Immature natural killer cell (primary cell): ENCODE data around the gene UNK. TPM values are rescaled to one million over a fixed set of nuclear protein-coding genes. Genes with fewer than 3 reads are reported as not detected.
A peak's percentile ranks its signal among the peaks of the same experiment; 100 is the strongest.

Experiments
- DNase-seq, 3 donors: peaks; one replicate each; pipeline ENCODE4 v3.0.0; 2022; ENCODE audit warnings: mixed read lengths in 1 of 3
- H3K27ac Mint-ChIP-seq, 6 donors: one replicate each; pipeline ENCODE4 v1.8.0; 2020; ENCODE audit warnings: mixed read lengths in 6 of 6, mild to moderate bottlenecking in 5 of 6, inconsistent platforms in 4 of 6, moderate library complexity in 3 of 6
- H3K27me3 Mint-ChIP-seq, 3 donors: one replicate each; pipeline ENCODE4 v1.8.0; 2020 to 2021; ENCODE audit warnings: low read depth in 3 of 3, mild to moderate bottlenecking in 3 of 3, mixed read lengths in 3 of 3, moderate library complexity in 3 of 3, inconsistent platforms in 1 of 3
- H3K36me3 Mint-ChIP-seq, 3 donors: one replicate each; pipeline ENCODE4 v1.8.0; 2020; ENCODE audit warnings: mixed read lengths in 3 of 3, inconsistent platforms in 2 of 3, mild to moderate bottlenecking in 2 of 3
- H3K4me1 Mint-ChIP-seq, 2 donors: one replicate each; pipeline ENCODE4 v1.8.0; 2020; ENCODE audit warnings: inconsistent platforms in 2 of 2, mild to moderate bottlenecking in 2 of 2, mixed read lengths in 2 of 2, moderate library complexity in 1 of 2
- H3K4me3 Mint-ChIP-seq, 5 donors: one replicate each; pipeline ENCODE4 v1.8.0; 2020; ENCODE audit warnings: mild to moderate bottlenecking in 5 of 5, mixed read lengths in 5 of 5, inconsistent platforms in 3 of 5, moderate library complexity in 3 of 5
- H3K9me3 Mint-ChIP-seq, 6 donors: one replicate each; pipeline ENCODE4 v1.8.0; 2020; ENCODE audit warnings: mild to moderate bottlenecking in 6 of 6, mixed read lengths in 6 of 6, inconsistent platforms in 4 of 6, moderate library complexity in 3 of 6
- polyA plus RNA-seq, 3 donors: library from polyadenylated mRNA; unstranded; fragments of 300-500 nt; fragmentation: Illumina TruSeq; gene quantifications; one replicate each; pipeline ENCODE4 v1.2.3, GENCODE V29; 2021

UNK gene
- polyA plus RNA-seq, 3 donors from 2014 or later = 26.0 to 48.4 (median 34.4) TPM

DNA sequence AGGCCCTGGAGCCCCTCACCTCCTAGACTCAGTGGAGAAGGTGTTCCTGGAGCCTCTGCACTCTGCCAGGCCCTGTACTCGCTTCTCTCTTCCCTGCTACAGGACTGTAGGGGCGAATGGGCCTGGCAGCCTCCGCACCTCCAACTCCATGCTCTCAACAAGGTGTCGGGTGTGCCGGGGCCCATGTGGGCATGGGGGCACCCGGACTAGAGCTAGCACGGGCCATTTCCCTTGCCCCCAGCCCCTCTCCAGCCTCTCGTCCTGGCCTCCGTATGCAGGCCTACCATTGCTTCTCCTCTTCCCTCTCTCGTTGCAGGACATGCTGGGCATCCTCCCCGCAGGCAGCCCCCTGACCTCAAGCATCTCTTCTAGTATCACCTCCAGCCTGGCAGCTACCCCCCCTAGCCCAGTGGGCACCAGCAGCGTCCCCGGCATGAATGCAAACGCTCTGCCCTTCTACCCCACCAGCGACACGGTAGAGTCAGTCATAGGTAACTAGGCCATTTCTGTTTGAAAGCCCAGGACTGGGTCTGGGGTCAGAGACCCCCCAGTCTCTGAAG, 33.8 kb downstream of the UNK start:
- Mint-ChIP-seq H3K4me1 (peaks cover 0 to 6% of the 10 kb centered on the region in 2 donors), H3K27ac (peak overlapping the region in 3 of 6 donors; percentile 3 to 44 (median 40)), H3K4me3 (no peak overlapping the region), H3K9me3 (no peaks in the 10 kb centered on the region), H3K36me3 (peaks cover 6 to 18% (median 10%) of the 10 kb centered on the region in 3 donors), H3K27me3 (peaks cover 2 to 4% (median 3%) of the 10 kb centered on the region in 3 donors)
- DNase-seq = no peak

DNA sequence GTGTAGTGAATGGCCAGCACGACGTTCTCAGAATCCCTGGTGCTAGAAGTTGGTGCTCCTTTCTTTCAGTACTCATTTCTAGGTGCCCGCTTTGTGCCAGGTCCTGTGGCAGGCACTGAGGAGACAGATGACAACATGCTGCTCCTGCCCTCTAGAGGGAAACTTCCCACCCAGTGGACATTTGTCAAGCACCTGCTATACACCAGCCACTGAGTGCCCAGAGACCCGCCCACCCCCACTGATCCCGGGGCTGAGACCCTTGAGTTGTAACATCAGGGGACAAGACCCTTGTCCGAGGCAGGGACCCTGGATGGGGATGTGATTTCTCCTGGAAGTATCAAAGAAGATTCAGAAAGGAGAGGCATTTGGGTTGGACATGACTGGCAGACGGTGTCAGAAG, 34.5 kb downstream of the UNK start:
- Mint-ChIP-seq H3K9me3 (no peaks in the 10 kb centered on the region), H3K27ac (peak overlapping the region in 2 of 6 donors; percentile 52 to 65), H3K4me3 (no peak overlapping the region), H3K27me3 (peaks cover 3 to 4% (median 4%) of the 10 kb centered on the region in 3 donors), H3K36me3 (peaks cover 6 to 18% (median 10%) of the 10 kb centered on the region in 3 donors), H3K4me1 (peaks cover 0 to 6% of the 10 kb centered on the region in 2 donors)
- DNase-seq = no peak

DNA sequence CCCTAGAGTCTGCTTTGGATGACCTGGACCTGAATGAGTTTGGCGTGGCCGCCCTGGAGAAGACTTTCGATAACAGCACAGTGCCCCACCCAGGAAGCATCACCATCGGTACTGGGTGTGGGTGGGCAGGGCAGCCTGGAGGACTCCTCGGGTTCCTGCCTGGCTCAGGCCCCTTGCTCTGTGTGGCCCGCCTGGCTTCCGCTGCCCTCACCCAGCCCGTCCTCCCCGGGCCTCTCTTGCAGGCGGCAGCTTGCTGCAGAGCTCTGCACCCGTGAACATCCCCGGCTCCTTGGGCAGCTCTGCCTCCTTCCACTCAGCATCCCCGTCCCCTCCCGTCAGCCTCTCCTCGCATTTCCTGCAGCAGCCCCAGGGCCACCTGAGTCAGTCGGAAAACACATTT, 35.1 kb downstream of the UNK start:
- Mint-ChIP-seq H3K4me3 (no peak overlapping the region), H3K9me3 (no peaks in the 10 kb centered on the region), H3K36me3 (peaks cover 6 to 18% (median 10%) of the 10 kb centered on the region in 3 donors)

DNA sequence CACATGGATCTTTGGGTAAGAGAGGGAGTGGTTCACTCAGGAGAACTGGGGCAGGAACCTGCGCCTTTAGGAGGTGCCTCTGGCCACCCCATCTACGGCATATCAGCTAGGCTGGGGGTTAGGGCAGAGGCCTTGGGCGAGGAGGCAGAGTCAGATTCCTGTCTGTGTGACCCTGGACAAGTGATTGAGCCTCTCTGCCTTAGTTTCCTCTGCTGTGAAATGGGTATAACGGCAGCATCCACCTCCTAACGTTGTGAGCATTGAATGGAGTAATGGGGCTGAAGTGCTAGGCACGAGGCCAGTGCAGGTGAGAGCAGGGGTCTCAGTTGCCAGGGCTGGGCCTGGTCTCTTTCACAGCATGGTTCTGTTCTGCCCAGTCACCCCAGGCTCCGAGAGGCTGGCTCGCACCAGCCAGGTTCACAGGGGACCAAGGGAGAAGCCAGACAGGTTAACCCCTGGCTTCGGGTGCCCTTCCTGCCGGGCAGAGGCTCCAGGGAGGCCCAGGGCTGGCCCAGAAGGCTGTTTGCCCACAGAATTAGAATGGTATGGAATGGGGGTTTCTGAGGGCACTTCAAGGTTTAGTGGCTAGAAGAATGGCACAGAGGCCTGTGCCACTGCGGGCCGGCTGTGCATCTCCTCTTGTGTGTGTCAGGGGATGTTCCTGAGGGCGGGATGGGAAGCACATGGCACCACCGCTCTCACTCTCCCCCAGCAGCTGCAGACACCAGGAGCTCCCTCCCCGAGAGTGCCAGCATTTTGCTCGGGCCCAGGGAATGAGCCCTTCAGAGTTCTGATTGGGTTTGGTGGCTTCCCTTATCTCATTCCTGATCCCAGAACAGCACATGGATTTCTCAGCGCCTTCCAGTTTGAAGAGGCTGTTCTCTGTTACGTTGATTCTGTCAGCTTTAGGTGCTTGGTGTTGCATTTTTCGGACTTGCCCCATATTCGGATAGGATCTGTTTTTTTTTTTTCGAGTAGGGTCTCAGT, 35.8 kb downstream of the UNK start:
- Mint-ChIP-seq H3K36me3 (peaks cover 6 to 18% (median 10%) of the 10 kb centered on the region in 3 donors), H3K9me3 (no peaks in the 10 kb centered on the region), H3K27me3 (peaks cover 3 to 6% (median 4%) of the 10 kb centered on the region in 3 donors), H3K4me1 (peaks cover 0 to 6% of the 10 kb centered on the region in 2 donors), H3K27ac (peak overlapping the region in 3 of 6 donors; percentile 67 to 77 (median 72)), H3K4me3 (no peak overlapping the region)
- no peak for DNase-seq

More for the DNA sequence above, 35.1 kb downstream of the UNK start:
- no peak for DNase-seq
- H3K4me1 Mint-ChIP-seq = peaks cover 0 to 6% of the 10 kb centered on the region in 2 donors
- peaks cover 3 to 4% (median 4%) of the 10 kb centered on the region in 3 donors for H3K27me3 Mint-ChIP-seq
- H3K27ac Mint-ChIP-seq = peak overlapping the region in 1 of 6 donors; percentile 65

DNA sequence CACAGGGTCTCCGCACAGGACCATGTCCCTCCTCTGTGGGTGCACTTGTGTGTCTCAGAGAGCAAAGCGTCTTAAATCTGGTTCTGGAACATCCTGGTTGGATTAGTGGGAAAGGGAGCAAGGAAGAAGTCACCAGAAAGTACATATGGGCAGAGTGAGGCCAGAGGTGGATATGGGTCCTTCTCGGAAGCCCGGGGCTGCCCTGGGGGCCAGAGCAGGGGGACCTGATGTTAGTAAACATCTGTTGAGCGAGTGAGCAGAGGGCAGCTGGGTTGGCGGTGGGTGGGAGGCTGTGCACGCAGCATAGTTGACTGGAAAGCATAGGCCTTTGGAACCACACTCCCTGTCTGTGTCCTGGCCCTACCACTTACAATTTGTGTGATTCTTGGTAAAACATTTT, 36.9 kb downstream of the UNK start:
- H3K4me1 Mint-ChIP-seq = peaks cover 3 to 6% of the 10 kb centered on the region in 2 donors

DNA sequence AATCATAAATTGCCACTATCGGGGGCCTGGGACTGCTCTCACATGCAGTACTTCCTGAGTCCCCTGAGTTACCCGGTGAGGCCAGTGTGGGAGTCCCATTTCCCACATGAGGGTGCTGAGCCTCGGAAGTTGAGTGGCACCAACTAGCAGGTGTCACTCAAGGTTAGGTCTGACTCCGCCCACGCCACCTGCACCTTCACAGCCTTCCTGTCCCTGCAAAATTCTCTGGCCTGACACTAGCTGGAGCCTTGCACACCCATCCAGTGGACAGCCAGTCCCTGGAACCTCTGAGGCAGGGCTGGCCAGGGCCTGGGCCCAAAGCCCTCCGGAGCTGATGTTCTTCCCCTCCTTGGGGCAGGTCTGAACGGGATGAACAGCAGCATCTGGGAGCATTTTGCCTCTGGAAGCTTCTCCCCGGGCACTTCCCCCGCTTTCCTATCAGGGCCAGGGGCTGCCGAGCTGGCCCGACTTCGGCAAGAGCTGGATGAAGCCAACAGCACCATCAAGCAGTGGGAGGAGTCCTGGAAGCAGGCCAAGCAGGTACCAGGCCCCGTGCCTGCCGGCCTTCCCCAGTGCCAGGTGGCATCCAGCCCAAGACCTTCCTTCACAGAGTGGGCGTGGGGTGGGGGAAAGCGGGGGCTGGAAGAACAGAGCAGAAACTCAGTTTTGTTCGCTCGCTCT, 37.7 kb downstream of the UNK start:
- no peak for DNase-seq
- peaks cover 6 to 15% (median 10%) of the 10 kb centered on the region in 3 donors for H3K36me3 Mint-ChIP-seq
- H3K27me3 Mint-ChIP-seq = peaks cover 3 to 9% (median 4%) of the 10 kb centered on the region in 3 donors
- H3K4me1 Mint-ChIP-seq = peaks cover 8 to 13% of the 10 kb centered on the region in 2 donors
- H3K4me3 Mint-ChIP-seq = no peak overlapping the region
- no peaks in the 10 kb centered on the region for H3K9me3 Mint-ChIP-seq
- peak overlapping the region in 3 of 6 donors; percentile 68 to 87 (median 80) for H3K27ac Mint-ChIP-seq

More for the DNA sequence above, 36.9 kb downstream of the UNK start:
- Mint-ChIP-seq H3K4me3 (no peak overlapping the region), H3K27ac (peak overlapping the region in 4 of 6 donors; percentile 30 to 80 (median 74)), H3K9me3 (no peaks in the 10 kb centered on the region), H3K36me3 (peaks cover 6 to 15% (median 10%) of the 10 kb centered on the region in 3 donors), H3K27me3 (peaks cover 3 to 7% (median 4%) of the 10 kb centered on the region in 3 donors)
- DNase-seq = no peak

DNA sequence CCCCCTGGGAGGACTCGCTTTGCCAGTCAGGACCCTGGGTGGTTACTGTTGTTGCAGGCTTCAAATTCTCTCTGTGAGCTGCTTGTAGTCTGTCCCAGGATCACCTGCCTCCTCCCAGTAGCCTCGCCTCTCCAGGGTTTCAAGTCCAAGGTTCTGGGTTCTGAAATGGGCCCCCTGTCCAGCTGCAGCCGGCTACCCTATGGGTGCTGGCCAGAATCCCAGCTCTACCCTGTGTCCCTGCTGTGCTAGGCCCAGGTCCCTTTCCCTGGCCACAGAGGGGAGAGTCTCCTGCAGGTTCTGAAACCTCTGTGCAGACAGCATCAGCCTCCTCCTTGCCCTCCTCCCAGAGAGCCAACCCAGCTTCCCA, 38.2 kb downstream of the UNK start:
- Mint-ChIP-seq H3K36me3 (peaks cover 6 to 15% (median 10%) of the 10 kb centered on the region in 3 donors), H3K4me3 (no peak overlapping the region), H3K27ac (no peak overlapping the region), H3K27me3 (peaks cover 3 to 12% (median 4%) of the 10 kb centered on the region in 3 donors), H3K9me3 (no peaks in the 10 kb centered on the region), H3K4me1 (peaks cover 11 to 13% of the 10 kb centered on the region in 2 donors)
- DNase-seq = no peak

DNA sequence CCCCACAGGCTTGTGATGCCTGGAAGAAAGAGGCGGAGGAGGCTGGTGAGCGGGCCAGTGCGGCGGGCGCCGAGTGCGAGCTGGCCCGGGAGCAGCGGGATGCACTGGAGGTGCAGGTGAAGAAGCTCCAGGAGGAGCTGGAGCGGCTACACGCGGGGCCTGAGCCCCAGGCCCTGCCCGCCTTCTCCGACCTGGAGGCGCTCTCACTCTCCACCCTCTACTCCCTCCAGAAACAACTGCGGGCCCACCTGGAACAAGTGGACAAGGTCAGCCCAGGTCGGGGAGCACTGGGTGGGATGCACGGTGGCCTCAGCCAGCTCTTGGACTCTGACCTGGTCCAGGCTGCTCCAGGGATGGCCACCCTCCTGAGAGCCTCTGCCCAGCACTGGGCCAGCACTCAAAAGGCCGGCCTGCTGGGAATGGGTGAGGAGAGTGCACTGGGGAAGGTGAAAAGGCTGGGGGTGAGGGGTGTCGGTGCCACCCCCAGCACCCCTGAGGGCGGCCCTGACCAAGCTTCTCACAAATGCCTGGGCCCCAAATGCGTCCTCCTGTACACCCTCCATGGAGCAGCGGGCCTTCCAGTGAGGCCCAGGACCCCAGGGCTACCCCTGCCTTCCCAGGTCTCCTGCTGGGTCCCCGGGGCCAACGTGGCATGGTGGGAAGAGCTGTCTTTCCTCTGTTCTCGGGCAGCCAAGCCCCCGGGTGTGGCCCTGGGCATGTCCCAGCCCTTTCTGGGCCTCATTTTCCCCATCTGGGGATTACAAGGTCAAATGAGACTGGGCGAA, 38.8 kb downstream of the UNK start:
- Mint-ChIP-seq H3K36me3 (peaks cover 6 to 15% (median 10%) of the 10 kb centered on the region in 3 donors), H3K4me3 (no peak overlapping the region), H3K27me3 (peaks cover 3 to 17% (median 4%) of the 10 kb centered on the region in 3 donors), H3K9me3 (no peaks in the 10 kb centered on the region), H3K4me1 (peaks cover 17 to 19% of the 10 kb centered on the region in 2 donors), H3K27ac (no peak overlapping the region)
- DNase-seq = no peak

DNA sequence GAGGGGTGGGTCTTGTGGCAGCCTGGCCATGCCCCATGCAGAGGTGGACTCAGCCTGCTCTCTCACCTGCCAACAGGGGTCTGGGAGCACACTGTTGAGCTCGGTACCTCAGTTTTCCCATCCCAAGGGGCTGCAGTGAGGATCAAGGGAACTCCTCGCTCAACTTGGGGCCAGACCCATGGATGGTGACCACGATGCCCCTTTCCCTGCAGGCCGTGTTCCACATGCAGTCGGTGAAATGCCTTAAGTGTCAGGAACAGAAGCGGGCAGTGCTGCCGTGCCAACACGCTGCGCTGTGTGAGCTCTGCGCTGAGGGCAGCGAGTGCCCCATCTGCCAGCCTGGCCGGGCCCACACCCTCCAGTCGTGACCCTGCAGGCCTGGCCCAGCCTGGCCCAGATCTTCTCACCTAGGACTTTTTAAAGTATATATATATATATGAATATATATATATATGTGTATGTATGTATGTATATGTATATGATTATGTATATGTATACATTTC, 39.5 kb downstream of the UNK start:
- no peak for DNase-seq
- H3K4me1 Mint-ChIP-seq = peaks cover 17 to 20% of the 10 kb centered on the region in 2 donors
- H3K27ac Mint-ChIP-seq = peak overlapping the region in 2 of 6 donors; percentile 34 to 42
- no peaks in the 10 kb centered on the region for H3K9me3 Mint-ChIP-seq
- peaks cover 4 to 8% (median 4%) of the 10 kb centered on the region in 3 donors for H3K36me3 Mint-ChIP-seq
- peaks cover 3 to 17% (median 4%) of the 10 kb centered on the region in 3 donors for H3K27me3 Mint-ChIP-seq
- no peak overlapping the region for H3K4me3 Mint-ChIP-seq

DNA sequence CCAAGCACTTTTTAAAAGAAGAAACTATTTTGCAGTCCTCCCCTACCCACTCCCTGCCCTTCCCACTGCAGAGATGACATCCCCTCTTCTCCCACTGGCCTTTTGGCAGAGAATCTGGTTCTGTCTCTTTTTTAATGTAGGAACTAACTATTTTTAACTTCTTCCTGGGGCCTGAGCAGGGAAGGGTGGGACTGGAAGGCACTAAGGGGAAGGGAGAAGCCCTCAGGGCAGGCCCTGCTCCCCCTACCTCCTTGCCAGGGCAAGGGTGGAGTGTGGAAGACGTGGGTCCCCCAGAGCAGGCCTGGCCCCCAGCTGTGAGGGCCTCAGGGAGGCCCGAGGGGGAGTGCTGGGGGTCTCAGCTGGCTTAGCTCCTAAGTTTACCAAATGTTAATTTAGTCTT, 40.1 kb downstream of the UNK start:
- no peak for DNase-seq
- peaks cover 3 to 17% (median 4%) of the 10 kb centered on the region in 3 donors for H3K27me3 Mint-ChIP-seq
- no peak overlapping the region for H3K4me3 Mint-ChIP-seq
- H3K4me1 Mint-ChIP-seq = peaks cover 18 to 20% of the 10 kb centered on the region in 2 donors
- H3K27ac Mint-ChIP-seq = peak overlapping the region in 5 of 6 donors; percentile 14 to 42 (median 36)
- peaks cover 0 to 4% (median 0%) of the 10 kb centered on the region in 3 donors for H3K36me3 Mint-ChIP-seq
- no peaks in the 10 kb centered on the region for H3K9me3 Mint-ChIP-seq

DNA sequence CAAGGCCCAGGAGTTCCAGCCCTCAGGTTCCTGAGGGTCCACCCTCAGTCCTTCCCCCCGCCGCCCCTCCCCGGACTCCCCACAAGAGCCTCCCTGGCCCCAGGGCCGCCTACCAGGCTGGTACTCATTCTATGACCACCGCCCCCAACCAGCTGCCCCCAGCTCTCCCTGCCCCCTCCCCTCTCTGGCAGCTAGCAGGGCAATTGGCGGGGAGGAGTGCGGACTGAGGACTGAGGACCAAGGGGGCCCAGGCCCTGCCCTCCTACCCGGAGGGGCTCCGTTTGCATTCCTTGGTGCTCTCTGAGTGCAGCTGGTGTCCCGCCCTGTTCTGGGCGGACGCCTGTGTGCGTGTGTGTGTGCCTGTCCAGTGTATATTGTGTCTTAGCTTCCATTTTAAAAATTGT, 40.5 kb downstream of the UNK start:
- no peak for DNase-seq
- H3K9me3 Mint-ChIP-seq = no peaks in the 10 kb centered on the region
- H3K27me3 Mint-ChIP-seq = peaks cover 3 to 19% (median 4%) of the 10 kb centered on the region in 3 donors
- peaks cover 0 to 4% (median 0%) of the 10 kb centered on the region in 3 donors for H3K36me3 Mint-ChIP-seq
- peaks cover 20 to 21% of the 10 kb centered on the region in 2 donors for H3K4me1 Mint-ChIP-seq
- H3K4me3 Mint-ChIP-seq = no peak overlapping the region
- peak overlapping the region in 5 of 6 donors; percentile 39 to 92 (median 59) for H3K27ac Mint-ChIP-seq

DNA sequence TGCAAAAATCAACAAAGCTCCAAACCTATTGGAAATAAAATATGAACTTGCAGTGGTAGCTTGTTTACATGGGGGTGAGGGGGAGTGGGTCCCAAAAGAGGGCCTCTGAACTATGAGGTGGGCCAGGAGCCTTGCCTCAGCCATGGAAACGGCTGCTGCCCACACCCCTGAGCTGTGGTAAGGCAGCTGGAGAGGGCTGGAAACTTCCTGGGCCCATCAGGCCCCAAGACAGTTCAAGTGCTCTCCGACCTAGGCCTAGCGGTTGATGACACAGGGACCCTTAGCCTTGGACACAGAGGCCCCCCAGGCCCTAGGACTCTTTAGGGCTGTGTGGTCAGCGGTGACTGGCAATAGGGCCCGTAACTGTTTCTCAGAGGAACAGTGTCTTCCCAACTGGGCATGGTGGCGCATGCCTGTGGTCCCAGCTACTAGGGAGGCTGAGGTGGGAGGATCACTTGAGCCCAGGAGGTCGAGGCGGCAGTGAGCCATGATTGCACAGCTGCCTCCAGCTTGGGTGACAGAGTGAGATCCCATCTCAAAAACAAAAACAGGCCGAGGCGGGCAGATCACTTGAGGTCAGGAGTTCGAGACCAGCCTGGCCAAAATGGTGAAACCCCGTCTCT, 41.3 kb downstream of the UNK start:
- no peak for DNase-seq
- Mint-ChIP-seq H3K9me3 (no peaks in the 10 kb centered on the region), H3K4me1 (peaks cover 20 to 23% of the 10 kb centered on the region in 2 donors), H3K4me3 (no peak overlapping the region), H3K36me3 (peaks cover 0 to 5% (median 0%) of the 10 kb centered on the region in 3 donors), H3K27ac (peak overlapping the region; percentile 39 to 92 (median 60)), H3K27me3 (peaks cover 2 to 19% (median 3%) of the 10 kb centered on the region in 3 donors)
